Motor neuron (in vitro differentiated cells): Measurements from ENCODE around the gene LCMT1. TPM values are rescaled to one million over a fixed set of nuclear protein-coding genes. Genes with fewer than 3 reads are reported as not detected.
A peak's percentile ranks its signal among the peaks of the same experiment; 100 is the strongest.
"Not testable (repeated sequence)": the region's sequence is repeated elsewhere in the genome, so short reads cannot be mapped to it uniquely, and the experiment has no call there.

Source experiments
- ATAC-seq, 8 experiments: fragments of 200-7000 bp; cut with Tn5 transposase; replicated peaks in 6 of 8; 2 replicates each; pipeline ENCODE4 v1.8.0; 2021; ENCODE audit warnings: mild to moderate bottlenecking in 8 of 8, moderate library complexity in 8 of 8
- H3K27ac ChIP-seq, 2 donors: fragments of 250-450 bp; sonication (Bioruptor Pico); 2 replicates each; pipeline ENCODE4 v1.9.0; 2021; ENCODE audit warnings: antibody characterized with exemption in 2 of 2, mild to moderate bottlenecking in 2 of 2, moderate library complexity in 1 of 2
- H3K4me1 ChIP-seq, 2 donors: fragments of 250-450 bp; sonication (Bioruptor Pico); replicated peaks in 1 of 2; 2 replicates each; pipeline ENCODE4 v1.6.1; 2021; ENCODE audit warnings: antibody characterized with exemption in 2 of 2, mild to moderate bottlenecking in 2 of 2, moderate library complexity in 1 of 2
- H3K4me3 ChIP-seq, 5 donors: fragments of 250-450 bp; sonication (Bioruptor Pico); 2 replicates each; pipeline ENCODE4 v1.9.0; 2021; ENCODE audit warnings: antibody characterized with exemption in 5 of 5, mild to moderate bottlenecking in 5 of 5, moderate library complexity in 4 of 5
- WGBS, 10 experiments: fragments of 450-650 bp; shearing (Covaris generic); methylation state at CpG; one replicate each; pipeline ENCODE4 v1.0.0; 2022; 5-methylcytosine and 5-hydroxymethylcytosine counted together
- in situ Hi-C, 9 experiments: fragments of 400-800 bp; cut with MboI; loops; one replicate each; pipeline ENCODE4 v1.15.0; 2021; ENCODE audit warnings: low sequenced_read_pairs in 9 of 9, low pct_unique_long_range_greater_than_20kb in 2 of 9; ENCODE audit not compliant: unreplicated experiment in 9 of 9
- total RNA-seq, 8 experiments: library from RNA; unstranded; fragments of 300-600 nt; gene quantifications; 2 replicates each; pipeline versions ENCODE4 v1.2.3 to v1.2.4, GENCODE V29; 2022

LCMT1 gene
- total RNA-seq, 8 experiments from 2014 or later, result 24.0 to 82.2 (median 50.6) TPM

DNA sequence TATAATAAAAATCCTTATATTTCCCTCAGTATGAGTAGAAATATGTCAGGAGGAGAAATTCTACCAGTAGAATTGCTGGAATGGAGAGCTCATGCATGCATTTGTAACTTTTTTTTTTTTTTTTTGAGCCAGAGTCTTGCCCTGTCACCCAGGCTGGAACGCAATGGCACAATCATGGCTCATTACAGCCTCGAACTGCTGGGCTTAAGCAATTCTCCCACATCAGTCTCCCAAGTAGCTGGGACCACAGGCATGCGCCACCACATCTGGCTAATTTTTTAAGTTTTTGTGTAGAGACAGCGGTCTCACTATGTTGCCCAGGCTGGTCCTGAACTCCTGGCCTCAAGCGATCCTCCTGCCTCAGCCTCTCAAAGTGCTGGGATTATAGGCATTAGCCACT is 21.2 kb downstream of the LCMT1 start:
- in situ Hi-C loops, result loop anchor here in 1 of 9 experiments (25.0 kb wide), 1 partner anchor 105 kb away; no protein-coding TSS in a partner anchor
- not testable (repeated sequence) for H3K4me1 ChIP-seq, ATAC-seq, H3K27ac ChIP-seq, H3K4me3 ChIP-seq
- WGBS, 10 experiments, result 83 to 100% (median 90%) methylated on average over 1 to 5 of the region's 5 CpGs; no CpG with 5 or more reads in 5 of the 10 experiments

GRCh38 chr16:25134166-25134700 is 22.7 kb downstream of the LCMT1 start:
- H3K4me1 ChIP-seq, result no peaks in the 10 kb centered on the region
- no peak overlapping the region for H3K4me3 ChIP-seq
- no peak for ATAC-seq
- no peak overlapping the region for H3K27ac ChIP-seq
- 60 to 100% (median 86%) methylated on average over 1 to 4 of the region's 4 CpGs; no CpG with 5 or more reads in 3 of the 10 experiments for WGBS, 10 experiments
- in situ Hi-C loops, result loop anchor here in 1 of 9 experiments (25.0 kb wide), 1 partner anchor 103 kb away; no protein-coding TSS in a partner anchor

DNA sequence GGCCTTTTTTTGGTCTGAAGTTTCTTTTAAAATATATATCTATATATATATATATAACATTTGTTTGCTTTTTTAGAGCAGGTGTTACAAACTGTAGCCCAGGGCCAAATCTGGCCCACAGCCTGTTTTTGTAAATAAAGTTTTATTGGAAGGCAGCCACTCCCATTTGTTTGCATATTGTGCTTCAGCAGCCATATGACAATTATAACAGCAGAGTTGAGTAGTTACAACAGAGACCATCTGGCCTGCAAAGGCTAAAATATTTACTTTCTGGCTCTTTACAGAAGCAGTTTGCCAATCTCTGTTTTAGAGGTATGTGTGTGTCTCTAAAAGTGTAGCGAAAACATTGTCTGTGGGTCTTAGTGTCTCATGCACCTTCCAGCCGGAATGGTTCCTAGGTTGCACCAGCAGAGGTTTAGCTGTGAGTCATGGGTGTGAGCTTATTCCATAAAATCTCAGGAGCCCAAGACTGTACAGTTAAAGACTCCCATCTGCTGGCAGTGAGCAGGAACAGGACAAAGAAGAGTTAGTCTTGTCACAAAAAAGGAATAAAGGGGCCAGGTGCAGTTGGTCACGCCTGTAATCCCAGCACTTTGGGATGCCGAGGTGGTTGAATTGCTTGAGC is 23.8 kb downstream of the LCMT1 start:
- Histone ChIP-seq H3K27ac (no peak overlapping the region), H3K4me1 (no peaks in the 10 kb centered on the region), H3K4me3 (no peak overlapping the region)
- ATAC-seq, result peak in 3 of 8 experiments; percentile 88 to 97 (median 94)
- 90 to 100% (median 96%) methylated on average over 1 to 3 of the region's 4 CpGs; no CpG with 5 or more reads in 3 of the 10 experiments for WGBS, 10 experiments
- in situ Hi-C loops, result loop anchor here in 1 of 9 experiments (25.0 kb wide), 1 partner anchor 102 kb away; no protein-coding TSS in a partner anchor

DNA sequence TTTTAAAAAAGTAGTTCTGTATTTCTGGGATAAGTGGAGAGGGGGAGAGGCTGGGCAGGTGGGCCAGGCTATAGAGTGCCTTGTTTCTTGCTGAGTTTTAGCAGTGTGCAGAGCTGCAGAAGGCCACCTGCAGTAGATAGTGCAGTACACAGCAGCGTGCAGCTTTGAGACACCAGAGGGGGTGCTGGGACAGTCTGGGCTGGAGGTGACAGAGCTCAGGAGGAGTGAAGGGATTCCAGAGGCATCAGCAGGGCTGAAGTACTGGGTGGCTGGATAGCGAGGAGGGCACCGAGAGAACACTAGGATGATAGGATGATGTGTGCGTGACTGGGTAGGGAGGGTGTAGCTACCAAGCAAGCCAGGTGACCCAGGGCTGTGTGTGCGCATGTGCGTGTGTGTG is 26.6 kb downstream of the LCMT1 start:
- ATAC-seq, result peak in 1 of 8 experiments; percentile 24
- Histone ChIP-seq H3K4me1 (no peaks in the 10 kb centered on the region), H3K4me3 (no peak overlapping the region), H3K27ac (no peak overlapping the region)
- WGBS, 10 experiments, result 83 to 100% (median 94%) methylated on average over 1 to 6 of the region's 6 CpGs; no CpG with 5 or more reads in 3 of the 10 experiments
- in situ Hi-C loops, result loop anchor here in 1 of 9 experiments (25.0 kb wide), 1 partner anchor 99 kb away; no protein-coding TSS in a partner anchor

- no peak for ATAC-seq
- WGBS, 10 experiments, result 67 to 100% (median 92%) methylated on average over 1 to 5 of the region's 6 CpGs; no CpG with 5 or more reads in 3 of the 10 experiments
- Histone ChIP-seq H3K4me1 (no peaks in the 10 kb centered on the region), H3K4me3 (no peak overlapping the region), H3K27ac (no peak overlapping the region)
- in situ Hi-C loops, result loop anchor here in 1 of 9 experiments (25.0 kb wide), 1 partner anchor 97 kb away; no protein-coding TSS in a partner anchor
Measured at GRCh38 chr16:25140459-25140858, 28.9 kb downstream of the LCMT1 start.

DNA sequence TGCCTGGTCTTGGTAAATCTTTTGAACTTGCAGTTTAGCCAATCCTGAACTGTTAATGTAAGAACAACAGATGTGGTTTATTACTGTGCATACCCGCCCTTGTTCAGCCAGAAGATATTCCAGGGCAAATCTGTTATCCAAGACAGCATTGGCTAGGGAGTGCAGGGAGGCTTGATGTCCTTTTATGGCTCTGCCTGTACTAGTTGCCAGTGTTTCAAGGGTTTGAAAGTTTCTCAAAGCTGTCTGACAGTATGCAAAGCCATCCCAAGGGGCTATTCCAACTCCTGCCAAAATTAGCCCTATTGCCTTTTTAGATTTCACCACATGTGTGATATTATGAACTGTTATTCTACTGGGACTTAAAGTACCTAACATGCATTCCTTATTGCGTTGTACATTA is 30.1 kb downstream of the LCMT1 start:
- Histone ChIP-seq H3K4me1 (no peaks in the 10 kb centered on the region), H3K27ac (no peak overlapping the region), H3K4me3 (no peak overlapping the region)
- WGBS, 10 experiments, result 60 to 100% (median 100%) methylated on average over 1 to 2 of the region's 2 CpGs; no CpG with 5 or more reads in 3 of the 10 experiments
- ATAC-seq, result peak in 3 of 8 experiments; percentile 36 to 100 (median 99)
- in situ Hi-C loops, result loop anchor here in 1 of 9 experiments (25.0 kb wide), 1 partner anchor 96 kb away; no protein-coding TSS in a partner anchor

GRCh38 chr16:25143928-25144327 is 32.4 kb downstream of the LCMT1 start:
- Histone ChIP-seq H3K27ac (no peak overlapping the region), H3K4me3 (no peak overlapping the region), H3K4me1 (no peaks in the 10 kb centered on the region)
- WGBS, 10 experiments, result 40 to 83% (median 71%) methylated on average over 1 to 2 of the region's 2 CpGs; no CpG with 5 or more reads in 4 of the 10 experiments
- no peak for ATAC-seq
- in situ Hi-C loops, result loop anchor here in 1 of 9 experiments (25.0 kb wide), 1 partner anchor 93 kb away; no protein-coding TSS in a partner anchor

- Histone ChIP-seq H3K27ac (no peak overlapping the region), H3K4me1 (no peaks in the 10 kb centered on the region), H3K4me3 (no peak overlapping the region)
- no peak for ATAC-seq
- in situ Hi-C loops, result loop anchor here in 1 of 9 experiments (25.0 kb wide), 1 partner anchor 89 kb away; no protein-coding TSS in a partner anchor
- WGBS, 10 experiments, result 85 to 100% (median 91%) methylated on average over 2 to 18 of the region's 22 CpGs; no CpG with 5 or more reads in 1 of the 10 experiments
Measured at GRCh38 chr16:25148568-25149215, 37.1 kb downstream of the LCMT1 start.

DNA sequence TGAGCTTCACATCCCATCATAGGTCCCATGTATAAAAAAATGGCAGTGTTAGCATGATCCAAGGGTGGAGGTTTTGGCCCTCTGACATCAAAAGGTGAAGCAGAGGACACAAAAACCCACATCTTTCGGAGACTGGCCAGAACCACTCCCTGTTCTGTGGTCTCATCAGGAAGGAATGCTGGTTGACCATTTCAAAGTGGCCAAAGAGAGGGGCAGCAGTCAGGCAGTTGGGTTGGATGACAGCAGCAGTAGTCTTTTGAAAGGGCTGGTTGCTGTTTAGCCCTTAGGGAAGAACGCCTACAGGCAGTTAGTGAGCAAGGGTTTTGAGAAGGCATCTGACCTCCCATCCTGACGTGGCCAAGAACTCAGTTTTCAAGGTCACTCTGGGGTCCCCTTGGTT is 40.5 kb downstream of the LCMT1 start:
- no peaks in the 10 kb centered on the region for H3K4me1 ChIP-seq
- no peak overlapping the region for H3K4me3 ChIP-seq
- in situ Hi-C loops, result no loop called here
- H3K27ac ChIP-seq, result no peak overlapping the region
- ATAC-seq, result peak in 2 of 8 experiments; percentile 83 to 95
- 20 to 100% (median 83%) methylated on average over 1 to 3 of the region's 3 CpGs; no CpG with 5 or more reads in 3 of the 10 experiments for WGBS, 10 experiments

DNA sequence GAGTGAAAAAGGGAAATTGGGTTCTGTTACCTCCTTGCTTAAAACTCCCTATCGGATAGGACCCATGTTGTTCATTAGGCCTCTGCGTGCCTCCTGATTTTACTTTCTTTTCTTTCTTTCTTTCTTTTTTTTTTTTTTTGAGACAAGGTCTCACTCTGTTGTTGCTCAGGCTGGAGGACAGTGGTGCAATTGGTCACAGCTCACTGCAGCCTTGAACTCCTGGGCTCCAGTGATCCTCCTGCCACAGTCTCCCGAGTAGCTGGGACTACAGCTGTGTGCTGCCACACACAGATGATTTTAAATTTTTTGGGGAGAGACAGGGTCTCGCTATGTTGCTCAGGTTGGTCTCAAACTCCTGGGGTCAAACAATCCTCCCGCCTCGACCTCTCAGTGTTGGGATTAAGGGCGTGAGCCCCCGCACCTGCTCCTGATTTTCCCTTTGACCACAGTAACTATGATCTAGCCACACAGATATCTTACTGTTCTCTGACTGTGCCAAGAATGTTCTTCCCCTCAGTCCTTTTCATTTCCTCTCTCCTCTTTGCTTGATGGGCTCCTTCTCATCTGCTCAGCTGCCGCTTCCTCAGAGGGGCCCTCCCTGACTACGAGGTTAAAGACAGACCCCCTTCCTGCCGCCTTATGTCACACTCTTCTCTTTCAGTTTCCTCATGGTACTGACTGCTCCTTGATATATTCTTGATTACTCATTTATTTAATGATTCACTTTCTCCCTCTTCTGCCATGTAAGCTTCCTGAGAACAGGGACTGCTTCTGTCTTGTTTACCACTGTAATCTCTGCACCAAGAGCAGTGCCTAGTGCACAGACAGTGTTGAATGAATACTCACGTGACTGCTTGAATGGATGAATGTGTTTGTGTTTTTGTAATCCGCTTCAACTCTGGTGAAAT is 44.3 kb downstream of the LCMT1 start:
- in situ Hi-C loops, result no loop called here
- WGBS, 10 experiments, result 84 to 100% (median 96%) methylated on average over 2 to 12 of the region's 13 CpGs
- H3K4me3 ChIP-seq, result no peak overlapping the region
- no peaks in the 10 kb centered on the region for H3K4me1 ChIP-seq
- ATAC-seq, result no peak
- no peak overlapping the region for H3K27ac ChIP-seq

DNA sequence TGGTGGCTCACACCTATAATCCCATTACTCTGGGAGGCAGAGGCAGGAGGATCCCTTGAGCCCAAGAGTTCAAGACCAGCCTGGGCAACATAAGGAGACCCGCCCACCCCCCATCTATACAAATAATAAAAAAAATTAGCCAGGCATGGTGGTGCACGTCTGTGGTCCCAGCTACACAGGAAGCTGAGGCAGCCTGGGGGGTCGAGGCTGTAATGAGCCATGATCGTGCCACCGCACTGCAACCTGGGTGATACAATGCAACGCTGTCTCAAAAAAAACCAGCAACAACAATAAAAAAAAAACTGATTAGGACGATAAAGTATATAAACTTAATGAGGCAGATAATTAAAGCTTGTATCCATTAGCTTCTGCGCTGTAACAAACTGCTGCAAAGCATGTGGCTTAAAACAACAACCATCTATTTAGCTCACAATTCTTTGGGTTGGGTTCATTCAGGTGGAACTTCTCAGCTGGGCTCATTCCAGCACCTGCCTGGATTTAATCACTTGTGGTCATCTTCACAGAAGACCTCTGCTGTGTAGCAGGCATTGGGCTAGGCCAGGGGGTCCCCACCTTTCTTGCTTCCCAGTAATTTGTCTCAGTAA is 45.8 kb downstream of the LCMT1 start:
- Histone ChIP-seq H3K4me1 (no peaks in the 10 kb centered on the region), H3K27ac (no peak overlapping the region), H3K4me3 (no peak overlapping the region)
- WGBS, 10 experiments, result 60 to 93% (median 84%) methylated on average over 1 to 7 of the region's 8 CpGs; no CpG with 5 or more reads in 2 of the 10 experiments
- in situ Hi-C loops, result no loop called here
- ATAC-seq, result no peak

GRCh38 chr16:25158401-25158800 is 46.9 kb downstream of the LCMT1 start:
- H3K4me3 ChIP-seq, result no peak overlapping the region
- 76 to 100% (median 95%) methylated on average over 1 to 5 of the region's 5 CpGs; no CpG with 5 or more reads in 2 of the 10 experiments for WGBS, 10 experiments
- no peak overlapping the region for H3K27ac ChIP-seq
- in situ Hi-C loops, result no loop called here
- no peak for ATAC-seq
- no peaks in the 10 kb centered on the region for H3K4me1 ChIP-seq
